HUDEP-2 (cell line): ENCODE measurements around the gene SLC25A15.
"Not testable (repeated sequence)": the region's sequence is repeated elsewhere in the genome, so short reads cannot be mapped to it uniquely, and the experiment has no call there.

Source experiments
- DNase-seq, 76 experiments: peaks; one replicate each; lab custom pipeline; 2025; ENCODE audit not compliant: unreplicated experiment in 76 of 76; lab: John Stamatoyannopoulos, UW

Gene SLC25A15

GRCh38 chr13:40812102-40812501, 22.7 kb downstream of the SLC25A15 start:
- DNase-seq = no peak

- no peak for DNase-seq
Observed at GRCh38 chr13:40812724-40813445, 23.5 kb downstream of the SLC25A15 start.

GRCh38 chr13:40813667-40814454, 24.4 kb downstream of the SLC25A15 start:
- DNase-seq = peak in 19 of 76 experiments; percentile 5 to 51 (median 14)

GRCh38 chr13:40814803-40815202, 25.4 kb downstream of the SLC25A15 start:
- no peak for DNase-seq

GRCh38 chr13:40818926-40819325, 29.5 kb downstream of the SLC25A15 start:
- no peak for DNase-seq

- DNase-seq = no peak
Observed at GRCh38 chr13:40819797-40820315, 30.4 kb downstream of the SLC25A15 start.

GRCh38 chr13:40839725-40840124, 50.3 kb downstream of the SLC25A15 start:
- DNase-seq = not testable (repeated sequence)

GRCh38 chr13:40840955-40841354, 51.5 kb downstream of the SLC25A15 start:
- DNase-seq = not testable (repeated sequence)
